Measurements from ENCODE around the gene GRM5.

GRCh38 chr11:88827018-88827676, 238.6 kb downstream of the GRM5 start:
- no peak for TF ChIP-seq CTCF (IDR thresholded peaks at IDR 0.05; ENCODE audit: low read length)
- no peak for TF ChIP-seq EZH2 (IDR thresholded peaks at IDR 0.05; ENCODE audit: borderline replicate concordance, low read length)
